GM23338 (cell line): ENCODE data around the gene CD6. TPM values are rescaled to one million over a fixed set of nuclear protein-coding genes. Genes with fewer than 3 reads are reported as not detected.

Experiments
- ATAC-seq: fragments of 200-7000 bp; cut with Tn5 transposase; 3 replicates; pipeline ENCODE4 v1.9.1; 2020
- DNase-seq: peaks from one replicate; pipeline ENCODE4 v3.0.0-alpha.2; 2015; ENCODE audit warnings: low spot score
- H2AFZ ChIP-seq: fragments of 200-600 bp; sonication (generic); 2 replicates; pipeline ENCODE4 v1.8.0; 2016; ENCODE audit warnings: antibody characterized with exemption, mild to moderate bottlenecking, moderate library complexity
- H3F3A ChIP-seq: fragments of 200-600 bp; sonication (generic); replicated peaks from 2 replicates; pipeline ENCODE4 v1.8.0; 2017; ENCODE audit warnings: antibody characterized with exemption, mixed run types, low read depth
- H3K27ac ChIP-seq: fragments of 200-600 bp; sonication (generic); 2 replicates; pipeline ENCODE4 v1.6.1; 2016; ENCODE audit warnings: low read depth
- H3K27me3 ChIP-seq: fragments of 200-600 bp; sonication (generic); 2 replicates; pipeline ENCODE4 v1.8.0; 2016; ENCODE audit warnings: mild to moderate bottlenecking, mixed run types, moderate library complexity; ENCODE audit not compliant: insufficient read depth
- H3K36me3 ChIP-seq: fragments of 200-600 bp; sonication (generic); 2 replicates; pipeline ENCODE4 v1.8.0; 2016; ENCODE audit warnings: mild to moderate bottlenecking; ENCODE audit not compliant: insufficient read depth
- H3K4me1 ChIP-seq: fragments of 200-600 bp; sonication (generic); 2 replicates; pipeline ENCODE4 v1.8.0; 2016; ENCODE audit warnings: mild to moderate bottlenecking, moderate library complexity; ENCODE audit not compliant: insufficient read depth
- H3K4me2 ChIP-seq: fragments of 200-600 bp; sonication (generic); 2 replicates; pipeline ENCODE4 v1.7.1; 2017; ENCODE audit warnings: mixed run types
- H3K4me3 ChIP-seq: fragments of 200-600 bp; sonication (generic); 2 replicates; pipeline ENCODE4 v1.6.1; 2016; ENCODE audit warnings: mixed run types
- H3K79me2 ChIP-seq: fragments of 200-600 bp; sonication (generic); replicated peaks from 2 replicates; pipeline ENCODE4 v1.8.0; 2017; ENCODE audit warnings: mild to moderate bottlenecking; ENCODE audit not compliant: insufficient read depth
- H3K9me2 ChIP-seq: fragments of 200-600 bp; sonication (generic); 2 replicates; pipeline ENCODE4 v1.8.0; 2017; ENCODE audit not compliant: insufficient read depth
- H4K20me1 ChIP-seq: fragments of 200-600 bp; sonication (generic); replicated peaks from 2 replicates; pipeline ENCODE4 v1.8.0; 2017; ENCODE audit warnings: mild to moderate bottlenecking; ENCODE audit not compliant: insufficient read depth
- H3K27ac Mint-ChIP-seq: 2 replicates; pipeline ENCODE4 v1.8.0; 2020; ENCODE audit warnings: inconsistent platforms, mild to moderate bottlenecking, moderate library complexity, mixed read lengths
- H3K27me3 Mint-ChIP-seq: 3 replicates; pipeline ENCODE4 v1.8.0; 2022; ENCODE audit warnings: low read depth, mild to moderate bottlenecking, moderate library complexity, mixed read lengths, inconsistent platforms; ENCODE audit not compliant: insufficient read depth, poor library complexity
- H3K36me3 Mint-ChIP-seq: 3 replicates; pipeline ENCODE4 v1.8.0; 2021; ENCODE audit warnings: low read depth, mild to moderate bottlenecking, inconsistent platforms, moderate library complexity, mixed read lengths
- H3K4me1 Mint-ChIP-seq: 3 replicates; pipeline ENCODE4 v1.8.0; 2020; ENCODE audit warnings: mild to moderate bottlenecking, inconsistent platforms, mixed read lengths
- H3K4me3 Mint-ChIP-seq: 3 replicates; pipeline ENCODE4 v1.8.0; 2021; ENCODE audit warnings: moderate library complexity, mild to moderate bottlenecking, inconsistent platforms, mixed read lengths
- H3K9me3 Mint-ChIP-seq: 3 replicates; pipeline ENCODE4 v1.8.0; 2020; ENCODE audit warnings: moderate library complexity, mild to moderate bottlenecking, inconsistent platforms, mixed read lengths
- CREB1 ChIP-seq: fragments of 250-450 bp; sonication (Bioruptor Pico); IDR thresholded peaks from 2 replicates; pipeline ENCODE4 v1.5.0; 2020; ENCODE audit warnings: low read depth, mild to moderate bottlenecking, moderate library complexity
- EZH2phosphoT487 ChIP-seq: fragments of 200-600 bp; sonication (generic); IDR thresholded peaks from one replicate; pipeline ENCODE4 v1.8.1; 2018; ENCODE audit warnings: antibody characterized with exemption; ENCODE audit not compliant: unreplicated experiment
- JUNB ChIP-seq: IDR thresholded peaks from one replicate; pipeline ENCODE4 v1.6.1; 2016; ENCODE audit warnings: antibody characterized with exemption; ENCODE audit not compliant: unreplicated experiment
- NANOG ChIP-seq: IDR thresholded peaks from 2 replicates; pipeline ENCODE4 v1.6.1; 2016; ENCODE audit warnings: antibody characterized with exemption, borderline replicate concordance
- POLR2AphosphoS5 ChIP-seq: IDR thresholded peaks from 2 replicates; pipeline ENCODE4 v1.6.1; 2016; ENCODE audit warnings: antibody characterized with exemption, low read depth
- ZNF331 ChIP-seq: fragments of 250-450 bp; sonication (Bioruptor Pico); IDR thresholded peaks from 2 replicates; pipeline ENCODE4 v1.5.0; 2020; ENCODE audit warnings: low read depth, mild to moderate bottlenecking, moderate library complexity
- polyA plus RNA-seq: library from polyadenylated mRNA; unstranded; fragments of >200 nt; fragmentation: Nextera tagmentation; extraction: Ambion mirVana; gene quantifications from 2 replicates; pipeline ENCODE4 v1.2.1, GENCODE V29; 2016
- total RNA-seq: library from RNA; depleted of rRNA; stranded (reverse); fragments of >200 nt; shearing (Covaris generic); gene quantifications from 2 replicates; pipeline ENCODE4 v1.2.3, GENCODE V29; 2014
- TF ChIP-seq, protein P1 (sequence below): IDR thresholded peaks from 2 replicates; pipeline ENCODE4 v1.6.1; 2016; ENCODE audit warnings: antibody characterized with exemption
- TF ChIP-seq, protein P2 (sequence below), 2 experiments: fragments of 200-600 bp in 1 of 2; sonication (generic) in 1 of 2; conservative IDR thresholded peaks; 2 replicates each; pipeline versions ENCODE4 v1.5.1 to v1.6.1; 2016 to 2017; ENCODE audit warnings: antibody characterized with exemption in 2 of 2, low read depth in 2 of 2, mild to moderate bottlenecking in 2 of 2, moderate library complexity in 1 of 2
- TF ChIP-seq, protein P3 (sequence below): IDR thresholded peaks from one replicate; pipeline ENCODE4 v1.6.1; 2018; ENCODE audit warnings: antibody characterized with exemption; ENCODE audit not compliant: unreplicated experiment
- TF ChIP-seq, protein P4 (sequence below): fragments of 250-450 bp; sonication (Bioruptor Pico); IDR thresholded peaks from 2 replicates; pipeline ENCODE4 v1.5.0; 2020; ENCODE audit warnings: mild to moderate bottlenecking, moderate library complexity

The CD6 gene
- total and polyA plus RNA-seq, 2 experiments from 2014 or later: 0.49 TPM; not detected in 1

DNA sequence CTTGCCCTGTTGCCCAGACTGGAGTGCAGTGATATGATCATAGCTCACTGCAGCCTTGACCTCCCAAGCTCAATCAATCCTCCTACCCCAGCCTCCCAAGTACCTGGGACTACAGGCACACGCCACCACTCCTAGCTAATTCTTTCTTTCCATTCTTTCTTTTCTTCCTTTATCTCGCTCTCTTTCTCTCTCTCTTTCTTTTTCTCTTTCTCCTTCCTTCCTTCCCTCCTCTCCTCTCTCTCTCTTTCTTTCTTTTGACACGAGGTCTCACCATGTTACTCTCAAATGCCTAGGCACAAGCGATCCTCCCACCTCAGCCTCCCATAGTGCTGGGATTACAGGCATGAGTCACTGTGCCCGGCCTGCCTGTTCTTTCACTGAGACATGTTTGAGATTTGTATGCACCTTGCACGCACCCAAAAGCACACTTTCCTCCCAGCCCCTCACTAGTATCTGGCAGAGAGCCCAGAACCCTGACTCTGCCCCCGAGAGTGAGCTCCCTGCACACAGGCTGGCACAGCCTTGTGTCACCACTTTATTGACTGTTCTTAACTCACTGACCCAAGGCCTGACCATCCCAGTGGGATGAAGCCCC lies 56.8 kb downstream of the CD6 start:
- no peaks in the 10 kb centered on the region for H3F3A ChIP-seq
- Mint-ChIP-seq H3K4me3 (no peak overlapping the region), H3K36me3 (no peaks in the 10 kb centered on the region), H3K27me3 (peaks cover 9% of the 10 kb centered on the region), H3K9me3 (no peaks in the 10 kb centered on the region), H3K27ac (no peak overlapping the region), H3K4me1 (peaks cover 14% of the 10 kb centered on the region)
- ATAC-seq (no peak), DNase-seq (no peak)
- H3K36me3 ChIP-seq: no peaks in the 10 kb centered on the region
- H3K4me1 ChIP-seq: peaks cover 6% of the 10 kb centered on the region; the same call in 1 of the 2 replicates
- no peaks in the 10 kb centered on the region for H3K27me3 ChIP-seq
- no peaks in the 10 kb centered on the region for H3K79me2 ChIP-seq
- H2AFZ ChIP-seq: no peak overlapping the region
- H3K27ac ChIP-seq: no peak overlapping the region
- no peak overlapping the region for H3K4me3 ChIP-seq
- H4K20me1 ChIP-seq: no peaks in the 10 kb centered on the region
- H3K4me2 ChIP-seq: no peak overlapping the region
- TF ChIP-seq, protein P1, sequence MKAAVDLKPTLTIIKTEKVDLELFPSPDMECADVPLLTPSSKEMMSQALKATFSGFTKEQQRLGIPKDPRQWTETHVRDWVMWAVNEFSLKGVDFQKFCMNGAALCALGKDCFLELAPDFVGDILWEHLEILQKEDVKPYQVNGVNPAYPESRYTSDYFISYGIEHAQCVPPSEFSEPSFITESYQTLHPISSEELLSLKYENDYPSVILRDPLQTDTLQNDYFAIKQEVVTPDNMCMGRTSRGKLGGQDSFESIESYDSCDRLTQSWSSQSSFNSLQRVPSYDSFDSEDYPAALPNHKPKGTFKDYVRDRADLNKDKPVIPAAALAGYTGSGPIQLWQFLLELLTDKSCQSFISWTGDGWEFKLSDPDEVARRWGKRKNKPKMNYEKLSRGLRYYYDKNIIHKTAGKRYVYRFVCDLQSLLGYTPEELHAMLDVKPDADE: no peak
- TF ChIP-seq, protein P2, sequence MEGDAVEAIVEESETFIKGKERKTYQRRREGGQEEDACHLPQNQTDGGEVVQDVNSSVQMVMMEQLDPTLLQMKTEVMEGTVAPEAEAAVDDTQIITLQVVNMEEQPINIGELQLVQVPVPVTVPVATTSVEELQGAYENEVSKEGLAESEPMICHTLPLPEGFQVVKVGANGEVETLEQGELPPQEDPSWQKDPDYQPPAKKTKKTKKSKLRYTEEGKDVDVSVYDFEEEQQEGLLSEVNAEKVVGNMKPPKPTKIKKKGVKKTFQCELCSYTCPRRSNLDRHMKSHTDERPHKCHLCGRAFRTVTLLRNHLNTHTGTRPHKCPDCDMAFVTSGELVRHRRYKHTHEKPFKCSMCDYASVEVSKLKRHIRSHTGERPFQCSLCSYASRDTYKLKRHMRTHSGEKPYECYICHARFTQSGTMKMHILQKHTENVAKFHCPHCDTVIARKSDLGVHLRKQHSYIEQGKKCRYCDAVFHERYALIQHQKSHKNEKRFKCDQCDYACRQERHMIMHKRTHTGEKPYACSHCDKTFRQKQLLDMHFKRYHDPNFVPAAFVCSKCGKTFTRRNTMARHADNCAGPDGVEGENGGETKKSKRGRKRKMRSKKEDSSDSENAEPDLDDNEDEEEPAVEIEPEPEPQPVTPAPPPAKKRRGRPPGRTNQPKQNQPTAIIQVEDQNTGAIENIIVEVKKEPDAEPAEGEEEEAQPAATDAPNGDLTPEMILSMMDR (conservative IDR thresholded peaks at IDR 0.05; ENCODE audit: low read depth in 2 of 2): no peak
- TF ChIP-seq NANOG (no peak), POLR2AphosphoS5 (no peak), JUNB (no peak), CREB1 (no peak), ZNF331 (CRISPR knock-in tag) (no peak)
- TF ChIP-seq, protein P3, sequence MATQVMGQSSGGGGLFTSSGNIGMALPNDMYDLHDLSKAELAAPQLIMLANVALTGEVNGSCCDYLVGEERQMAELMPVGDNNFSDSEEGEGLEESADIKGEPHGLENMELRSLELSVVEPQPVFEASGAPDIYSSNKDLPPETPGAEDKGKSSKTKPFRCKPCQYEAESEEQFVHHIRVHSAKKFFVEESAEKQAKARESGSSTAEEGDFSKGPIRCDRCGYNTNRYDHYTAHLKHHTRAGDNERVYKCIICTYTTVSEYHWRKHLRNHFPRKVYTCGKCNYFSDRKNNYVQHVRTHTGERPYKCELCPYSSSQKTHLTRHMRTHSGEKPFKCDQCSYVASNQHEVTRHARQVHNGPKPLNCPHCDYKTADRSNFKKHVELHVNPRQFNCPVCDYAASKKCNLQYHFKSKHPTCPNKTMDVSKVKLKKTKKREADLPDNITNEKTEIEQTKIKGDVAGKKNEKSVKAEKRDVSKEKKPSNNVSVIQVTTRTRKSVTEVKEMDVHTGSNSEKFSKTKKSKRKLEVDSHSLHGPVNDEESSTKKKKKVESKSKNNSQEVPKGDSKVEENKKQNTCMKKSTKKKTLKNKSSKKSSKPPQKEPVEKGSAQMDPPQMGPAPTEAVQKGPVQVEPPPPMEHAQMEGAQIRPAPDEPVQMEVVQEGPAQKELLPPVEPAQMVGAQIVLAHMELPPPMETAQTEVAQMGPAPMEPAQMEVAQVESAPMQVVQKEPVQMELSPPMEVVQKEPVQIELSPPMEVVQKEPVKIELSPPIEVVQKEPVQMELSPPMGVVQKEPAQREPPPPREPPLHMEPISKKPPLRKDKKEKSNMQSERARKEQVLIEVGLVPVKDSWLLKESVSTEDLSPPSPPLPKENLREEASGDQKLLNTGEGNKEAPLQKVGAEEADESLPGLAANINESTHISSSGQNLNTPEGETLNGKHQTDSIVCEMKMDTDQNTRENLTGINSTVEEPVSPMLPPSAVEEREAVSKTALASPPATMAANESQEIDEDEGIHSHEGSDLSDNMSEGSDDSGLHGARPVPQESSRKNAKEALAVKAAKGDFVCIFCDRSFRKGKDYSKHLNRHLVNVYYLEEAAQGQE: no peak
- H3K9me2 ChIP-seq: no peaks in the 10 kb centered on the region

DNA sequence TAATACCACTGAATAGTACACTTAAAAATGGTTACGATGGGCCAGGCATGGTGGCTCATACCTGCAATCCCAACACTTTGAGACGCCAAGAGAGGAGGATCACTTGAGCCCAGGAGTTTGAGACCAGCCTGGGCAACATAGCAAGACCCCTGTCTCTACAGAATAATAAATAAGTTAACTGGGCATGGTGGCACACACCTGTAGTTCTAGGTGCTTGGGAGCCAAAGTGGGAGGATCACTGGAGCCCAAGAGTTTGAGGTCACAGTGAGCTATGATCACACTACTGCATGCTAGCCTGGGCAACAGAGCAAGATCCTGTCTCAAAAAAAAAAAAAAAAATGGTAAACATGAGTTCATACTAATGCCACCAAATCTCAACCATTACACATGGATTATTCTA lies 61.3 kb downstream of the CD6 start:
- no peaks in the 10 kb centered on the region for H3K9me3 Mint-ChIP-seq
- Histone ChIP-seq H3K79me2 (no peaks in the 10 kb centered on the region), H3F3A (no peaks in the 10 kb centered on the region), H3K36me3 (no peaks in the 10 kb centered on the region), H3K4me1 (no peaks in the 10 kb centered on the region), H3K4me2 (no peak overlapping the region), H3K27me3 (no peaks in the 10 kb centered on the region), H4K20me1 (no peaks in the 10 kb centered on the region), H3K27ac (no peak overlapping the region), H3K4me3 (no peak overlapping the region), H3K9me2 (no peaks in the 10 kb centered on the region), H2AFZ (no peak overlapping the region)
- H3K27me3 Mint-ChIP-seq: no peaks in the 10 kb centered on the region
- H3K36me3 Mint-ChIP-seq: no peaks in the 10 kb centered on the region
- ATAC-seq: no peak
- no peak for DNase-seq
- H3K27ac Mint-ChIP-seq: no peak overlapping the region
- H3K4me1 Mint-ChIP-seq: no peaks in the 10 kb centered on the region; the same call in 2 of the 3 replicates
- H3K4me3 Mint-ChIP-seq: no peak overlapping the region
- TF ChIP-seq EZH2phosphoT487: no peak
- TF ChIP-seq, protein P4, sequence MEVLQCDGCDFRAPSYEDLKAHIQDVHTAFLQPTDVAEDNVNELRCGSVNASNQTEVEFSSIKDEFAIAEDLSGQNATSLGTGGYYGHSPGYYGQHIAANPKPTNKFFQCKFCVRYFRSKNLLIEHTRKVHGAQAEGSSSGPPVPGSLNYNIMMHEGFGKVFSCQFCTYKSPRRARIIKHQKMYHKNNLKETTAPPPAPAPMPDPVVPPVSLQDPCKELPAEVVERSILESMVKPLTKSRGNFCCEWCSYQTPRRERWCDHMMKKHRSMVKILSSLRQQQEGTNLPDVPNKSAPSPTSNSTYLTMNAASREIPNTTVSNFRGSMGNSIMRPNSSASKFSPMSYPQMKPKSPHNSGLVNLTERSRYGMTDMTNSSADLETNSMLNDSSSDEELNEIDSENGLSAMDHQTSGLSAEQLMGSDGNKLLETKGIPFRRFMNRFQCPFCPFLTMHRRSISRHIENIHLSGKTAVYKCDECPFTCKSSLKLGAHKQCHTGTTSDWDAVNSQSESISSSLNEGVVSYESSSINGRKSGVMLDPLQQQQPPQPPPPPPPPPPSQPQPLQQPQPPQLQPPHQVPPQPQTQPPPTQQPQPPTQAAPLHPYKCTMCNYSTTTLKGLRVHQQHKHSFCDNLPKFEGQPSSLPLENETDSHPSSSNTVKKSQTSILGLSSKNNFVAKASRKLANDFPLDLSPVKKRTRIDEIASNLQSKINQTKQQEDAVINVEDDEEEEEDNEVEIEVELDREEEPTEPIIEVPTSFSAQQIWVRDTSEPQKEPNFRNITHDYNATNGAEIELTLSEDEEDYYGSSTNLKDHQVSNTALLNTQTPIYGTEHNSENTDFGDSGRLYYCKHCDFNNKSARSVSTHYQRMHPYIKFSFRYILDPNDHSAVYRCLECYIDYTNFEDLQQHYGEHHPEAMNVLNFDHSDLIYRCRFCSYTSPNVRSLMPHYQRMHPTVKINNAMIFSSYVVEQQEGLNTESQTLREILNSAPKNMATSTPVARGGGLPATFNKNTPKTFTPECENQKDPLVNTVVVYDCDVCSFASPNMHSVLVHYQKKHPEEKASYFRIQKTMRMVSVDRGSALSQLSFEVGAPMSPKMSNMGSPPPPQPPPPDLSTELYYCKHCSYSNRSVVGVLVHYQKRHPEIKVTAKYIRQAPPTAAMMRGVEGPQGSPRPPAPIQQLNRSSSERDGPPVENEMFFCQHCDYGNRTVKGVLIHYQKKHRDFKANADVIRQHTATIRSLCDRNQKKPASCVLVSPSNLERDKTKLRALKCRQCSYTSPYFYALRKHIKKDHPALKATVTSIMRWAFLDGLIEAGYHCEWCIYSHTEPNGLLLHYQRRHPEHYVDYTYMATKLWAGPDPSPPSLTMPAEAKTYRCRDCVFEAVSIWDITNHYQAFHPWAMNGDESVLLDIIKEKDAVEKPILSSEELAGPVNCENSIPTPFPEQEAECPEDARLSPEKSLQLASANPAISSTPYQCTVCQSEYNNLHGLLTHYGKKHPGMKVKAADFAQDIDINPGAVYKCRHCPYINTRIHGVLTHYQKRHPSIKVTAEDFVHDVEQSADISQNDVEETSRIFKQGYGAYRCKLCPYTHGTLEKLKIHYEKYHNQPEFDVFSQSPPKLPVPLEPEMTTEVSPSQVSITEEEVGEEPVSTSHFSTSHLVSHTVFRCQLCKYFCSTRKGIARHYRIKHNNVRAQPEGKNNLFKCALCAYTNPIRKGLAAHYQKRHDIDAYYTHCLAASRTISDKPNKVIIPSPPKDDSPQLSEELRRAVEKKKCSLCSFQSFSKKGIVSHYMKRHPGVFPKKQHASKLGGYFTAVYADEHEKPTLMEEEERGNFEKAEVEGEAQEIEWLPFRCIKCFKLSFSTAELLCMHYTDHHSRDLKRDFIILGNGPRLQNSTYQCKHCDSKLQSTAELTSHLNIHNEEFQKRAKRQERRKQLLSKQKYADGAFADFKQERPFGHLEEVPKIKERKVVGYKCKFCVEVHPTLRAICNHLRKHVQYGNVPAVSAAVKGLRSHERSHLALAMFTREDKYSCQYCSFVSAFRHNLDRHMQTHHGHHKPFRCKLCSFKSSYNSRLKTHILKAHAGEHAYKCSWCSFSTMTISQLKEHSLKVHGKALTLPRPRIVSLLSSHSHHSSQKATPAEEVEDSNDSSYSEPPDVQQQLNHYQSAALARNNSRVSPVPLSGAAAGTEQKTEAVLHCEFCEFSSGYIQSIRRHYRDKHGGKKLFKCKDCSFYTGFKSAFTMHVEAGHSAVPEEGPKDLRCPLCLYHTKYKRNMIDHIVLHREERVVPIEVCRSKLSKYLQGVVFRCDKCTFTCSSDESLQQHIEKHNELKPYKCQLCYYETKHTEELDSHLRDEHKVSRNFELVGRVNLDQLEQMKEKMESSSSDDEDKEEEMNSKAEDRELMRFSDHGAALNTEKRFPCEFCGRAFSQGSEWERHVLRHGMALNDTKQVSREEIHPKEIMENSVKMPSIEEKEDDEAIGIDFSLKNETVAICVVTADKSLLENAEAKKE (CRISPR knock-in tag): no peak
